CD4-positive, alpha-beta memory T cell (primary cell): ENCODE results near the gene ONECUT1. TPM values are rescaled to one million over a fixed set of nuclear protein-coding genes. Genes with fewer than 3 reads are reported as not detected.
A peak's percentile ranks its signal among the peaks of the same experiment; 100 is the strongest.

ENCODE experiments used
- CTCF ChIA-PET: fragments of 350-600 bp; sonication (Branson Sonifier 250); formaldehyde crosslinking; loops from one replicate; lab custom pipeline; 2021; ENCODE audit warnings: inconsistent platforms; ENCODE audit not compliant: partially characterized antibody; lab: Charles Lee
- POLR2A ChIA-PET: fragments of 350-600 bp; sonication (Branson Sonifier 250); formaldehyde crosslinking; loops from one replicate; lab custom pipeline; 2021; ENCODE audit not compliant: partially characterized antibody; lab: Charles Lee
- DNase-seq, 5 donors: peaks; one replicate each; pipeline versions ENCODE4 v3.0.0 to v3.0.0-alpha.2; 2020 to 2022; ENCODE audit warnings: mixed read lengths in 1 of 5
- H3K27ac ChIP-seq: one replicate; pipeline ENCODE4 v1.7.0; 2013; ENCODE audit warnings: low read depth, low read length
- H3K27me3 ChIP-seq: 2 replicates; pipeline ENCODE4 v1.7.0; 2013; ENCODE audit warnings: mild to moderate bottlenecking, low read length, moderate library complexity; ENCODE audit not compliant: insufficient read depth
- H3K36me3 ChIP-seq: 2 replicates; pipeline ENCODE4 v1.7.0; 2013; ENCODE audit warnings: mild to moderate bottlenecking, low read length, moderate library complexity; ENCODE audit not compliant: insufficient read depth
- H3K4me1 ChIP-seq: 2 replicates; pipeline ENCODE4 v1.7.0; 2013; ENCODE audit warnings: mild to moderate bottlenecking, low read length, moderate library complexity; ENCODE audit not compliant: insufficient read depth
- H3K4me3 ChIP-seq, 2 donors: one replicate each; pipeline ENCODE4 v1.7.0; 2013; ENCODE audit warnings: low read length in 2 of 2, mild to moderate bottlenecking in 1 of 2
- H3K9me3 ChIP-seq, 2 donors: one replicate each; pipeline ENCODE4 v1.7.0; 2013; ENCODE audit warnings: low read length in 2 of 2, control low read depth in 1 of 2; ENCODE audit not compliant: control insufficient read depth in 1 of 2
- H3K27ac Mint-ChIP-seq, 7 donors: one replicate each; pipeline ENCODE4 v1.8.0; 2020 to 2021; ENCODE audit warnings: mixed read lengths in 7 of 7, mild to moderate bottlenecking in 6 of 7, inconsistent platforms in 3 of 7, moderate library complexity in 3 of 7
- H3K27me3 Mint-ChIP-seq, 2 donors: one replicate each; pipeline ENCODE4 v1.8.0; 2020 to 2021; ENCODE audit warnings: mixed read lengths in 2 of 2
- H3K36me3 Mint-ChIP-seq, 2 donors: one replicate each; pipeline ENCODE4 v1.8.0; 2020 to 2021; ENCODE audit warnings: mixed read lengths in 2 of 2, inconsistent platforms in 1 of 2, mild to moderate bottlenecking in 1 of 2
- H3K4me1 Mint-ChIP-seq, 4 donors: one replicate each; pipeline ENCODE4 v1.8.0; 2020 to 2021; ENCODE audit warnings: mixed read lengths in 4 of 4, mild to moderate bottlenecking in 1 of 4
- H3K4me3 Mint-ChIP-seq, 8 donors: one replicate each; pipeline ENCODE4 v1.8.0; 2020 to 2021; ENCODE audit warnings: mixed read lengths in 8 of 8, mild to moderate bottlenecking in 7 of 8, moderate library complexity in 6 of 8, inconsistent platforms in 3 of 8
- H3K9me3 Mint-ChIP-seq, 8 donors: one replicate each; pipeline ENCODE4 v1.8.0; 2020 to 2021; ENCODE audit warnings: mixed read lengths in 8 of 8, mild to moderate bottlenecking in 5 of 8, inconsistent platforms in 3 of 8, moderate library complexity in 1 of 8
- intact Hi-C: fragments of 100-400 bp; cut with micrococcal nuclease; formaldehyde crosslinking; loops from one replicate; pipeline ENCODE4 v1.15.1; 2023
- polyA plus RNA-seq, 2 donors: library from polyadenylated mRNA; unstranded; fragments of 300-500 nt; fragmentation: Illumina TruSeq; gene quantifications; one replicate each; pipeline ENCODE4 v1.2.3, GENCODE V29; 2021
- total RNA-seq, 2 experiments: library from RNA; stranded (reverse); gene quantifications; one replicate each; pipeline ENCODE4 v1.2.3, GENCODE V29; 2021

ONECUT1 gene
- total and polyA plus RNA-seq, 4 experiments from 2014 or later, result not detected

- Mint-ChIP-seq H3K36me3 (no peaks in the 10 kb centered on the region), H3K9me3 (no peaks in the 10 kb centered on the region), H3K27ac (peak overlapping the region in 2 of 7 donors; percentile 7 to 50), H3K4me1 (no peaks in the 10 kb centered on the region), H3K4me3 (no peak overlapping the region), H3K27me3 (peaks cover 0 to 1% of the 10 kb centered on the region in 2 donors)
- H3K4me1 ChIP-seq, result no peaks in the 10 kb centered on the region
- H3K27ac ChIP-seq, result no peak overlapping the region
- POLR2A ChIA-PET, result no interaction called here
- H3K27me3 ChIP-seq, result no peaks in the 10 kb centered on the region
- CTCF ChIA-PET, result interaction anchor here (1.1 to 1.2 kb wide), 2 partner anchors 69 to 454 kb away, joined by 3 read pairs; no protein-coding TSS in a partner anchor
- DNase-seq, result no peak
- H3K36me3 ChIP-seq, result no peaks in the 10 kb centered on the region
- no peaks in the 10 kb centered on the region for H3K9me3 ChIP-seq
- no peak overlapping the region for H3K4me3 ChIP-seq
- intact Hi-C loops, result no loop called here
Observed at GRCh38 chr15:52710708-52711389, 79.3 kb downstream of the ONECUT1 start.

DNA sequence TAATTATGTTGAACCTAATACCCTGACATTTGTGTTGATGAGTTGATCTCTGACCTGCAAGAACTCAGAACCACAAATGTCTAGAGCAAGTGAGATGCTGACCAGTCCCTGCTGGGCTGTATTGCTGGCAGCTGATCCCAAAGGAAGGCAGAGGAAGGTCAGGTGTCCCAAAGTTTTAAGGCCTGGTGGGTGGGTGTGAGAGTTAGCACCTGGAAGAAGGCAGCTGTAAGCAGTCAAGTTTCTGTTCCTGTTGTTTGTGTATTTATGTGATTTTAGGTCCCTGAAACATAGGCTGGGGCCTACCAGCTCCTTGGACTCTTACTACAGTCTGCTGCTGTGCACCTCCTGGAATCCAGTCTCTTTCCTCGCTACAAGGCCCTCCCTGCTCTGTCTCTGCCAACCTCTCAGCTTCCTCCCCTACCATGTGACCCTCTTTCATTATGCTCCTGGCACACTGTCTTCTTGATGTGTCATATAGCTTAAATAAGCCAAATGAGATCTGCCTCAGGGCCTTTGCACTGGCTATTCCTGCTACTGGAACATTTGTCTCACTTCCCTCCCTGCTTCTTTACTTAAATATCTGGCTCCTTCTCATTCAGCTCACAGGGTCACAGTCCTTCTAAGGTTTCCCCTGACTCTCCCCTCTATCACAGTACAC lies 80.0 kb downstream of the ONECUT1 start:
- Histone ChIP-seq H3K9me3 (no peaks in the 10 kb centered on the region), H3K4me1 (no peaks in the 10 kb centered on the region), H3K36me3 (no peaks in the 10 kb centered on the region), H3K4me3 (no peak overlapping the region), H3K27ac (no peak overlapping the region), H3K27me3 (no peaks in the 10 kb centered on the region)
- Mint-ChIP-seq H3K36me3 (no peaks in the 10 kb centered on the region), H3K27ac (peak overlapping the region in 2 of 7 donors; percentile 7 to 50), H3K9me3 (no peaks in the 10 kb centered on the region), H3K4me3 (no peak overlapping the region), H3K4me1 (no peaks in the 10 kb centered on the region), H3K27me3 (peaks cover 0 to 1% of the 10 kb centered on the region in 2 donors)
- CTCF ChIA-PET, result interaction anchor here (1.1 to 1.2 kb wide), 2 partner anchors 68 to 453 kb away, joined by 3 read pairs; no protein-coding TSS in a partner anchor
- DNase-seq, result no peak
- POLR2A ChIA-PET, result no interaction called here
- intact Hi-C loops, result no loop called here

- Mint-ChIP-seq H3K4me3 (no peak overlapping the region), H3K27ac (peak overlapping the region in 1 of 7 donors; percentile 11), H3K36me3 (no peaks in the 10 kb centered on the region), H3K27me3 (no peaks in the 10 kb centered on the region), H3K4me1 (no peaks in the 10 kb centered on the region), H3K9me3 (no peaks in the 10 kb centered on the region)
- Histone ChIP-seq H3K27me3 (no peaks in the 10 kb centered on the region), H3K9me3 (no peaks in the 10 kb centered on the region), H3K4me3 (no peak overlapping the region), H3K4me1 (no peaks in the 10 kb centered on the region), H3K27ac (no peak overlapping the region), H3K36me3 (no peaks in the 10 kb centered on the region)
- no peak for DNase-seq
- POLR2A ChIA-PET, result no interaction called here
- intact Hi-C loops, result no loop called here
- CTCF ChIA-PET, result interaction anchor here (1.2 kb wide), 1 partner anchor 67 kb away, joined by 3 read pairs; no protein-coding TSS in a partner anchor
Observed at GRCh38 chr15:52709187-52709981, 80.8 kb downstream of the ONECUT1 start.

Other genes starting within 250 kb of the ONECUT1 start
- 100 to 1,000 TPM; 105 to 130 TPM for gene ARPP19, start 221.3 kb downstream of the ONECUT1 start, total RNA-seq
- 10 to 100 TPM; 51.3 to 65.9 TPM for gene ARPP19, start 221.3 kb downstream of the ONECUT1 start, polyA plus RNA-seq
- 10 to 100 TPM; 95.6 to 97.1 TPM for gene ATOSA, start 110.9 kb downstream of the ONECUT1 start, total RNA-seq
- gene ATOSA, start 110.9 kb downstream of the ONECUT1 start, polyA plus RNA-seq, result 10 to 100 TPM; 12.7 to 13.7 TPM